CD4-positive, alpha-beta T cell treated with Interleukin-21 for 1 hour (primary cell): ENCODE results near the gene ADARB1.

Experiments
- DNase-seq: peaks from one replicate; pipeline ENCODE4 v3.0.0-alpha.2; 2020

ADARB1 gene

DNA sequence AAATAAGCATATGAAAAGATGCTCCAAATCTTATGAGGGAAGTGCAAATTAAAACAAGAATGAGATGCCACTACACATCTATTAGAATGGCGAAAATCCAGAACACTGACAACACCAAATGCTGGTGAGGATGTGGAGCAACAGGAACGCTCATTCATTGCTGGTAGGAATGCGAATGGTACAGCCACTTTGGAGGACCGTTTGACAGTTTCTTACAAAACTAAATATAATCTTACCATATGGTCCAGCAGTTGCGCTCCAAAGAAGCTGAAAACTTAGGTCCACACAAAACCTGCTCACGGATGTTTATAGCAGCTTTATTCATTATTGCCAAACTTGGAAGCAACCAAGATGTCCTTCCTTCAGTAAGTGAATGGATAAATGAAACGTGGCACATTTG, 163.0 kb downstream of the ADARB1 start:
- no peak for DNase-seq

- DNase-seq = no peak
Measured at GRCh38 chr21:45241357-45241756, 167.0 kb downstream of the ADARB1 start.

- no peak for DNase-seq
Measured at GRCh38 chr21:45243603-45244002, 169.2 kb downstream of the ADARB1 start.

- DNase-seq = no peak
Measured at GRCh38 chr21:45244799-45245340, 170.5 kb downstream of the ADARB1 start.

GRCh38 chr21:45246386-45247320, 172.3 kb downstream of the ADARB1 start:
- no peak for DNase-seq

- no peak for DNase-seq
Measured at GRCh38 chr21:45248301-45248892, 174.0 kb downstream of the ADARB1 start.

GRCh38 chr21:45248893-45249381, 174.6 kb downstream of the ADARB1 start:
- DNase-seq = no peak

GRCh38 chr21:45249626-45250025, 175.2 kb downstream of the ADARB1 start:
- DNase-seq = no peak

- no peak for DNase-seq
Measured at GRCh38 chr21:45250272-45250671, 175.9 kb downstream of the ADARB1 start.

DNA sequence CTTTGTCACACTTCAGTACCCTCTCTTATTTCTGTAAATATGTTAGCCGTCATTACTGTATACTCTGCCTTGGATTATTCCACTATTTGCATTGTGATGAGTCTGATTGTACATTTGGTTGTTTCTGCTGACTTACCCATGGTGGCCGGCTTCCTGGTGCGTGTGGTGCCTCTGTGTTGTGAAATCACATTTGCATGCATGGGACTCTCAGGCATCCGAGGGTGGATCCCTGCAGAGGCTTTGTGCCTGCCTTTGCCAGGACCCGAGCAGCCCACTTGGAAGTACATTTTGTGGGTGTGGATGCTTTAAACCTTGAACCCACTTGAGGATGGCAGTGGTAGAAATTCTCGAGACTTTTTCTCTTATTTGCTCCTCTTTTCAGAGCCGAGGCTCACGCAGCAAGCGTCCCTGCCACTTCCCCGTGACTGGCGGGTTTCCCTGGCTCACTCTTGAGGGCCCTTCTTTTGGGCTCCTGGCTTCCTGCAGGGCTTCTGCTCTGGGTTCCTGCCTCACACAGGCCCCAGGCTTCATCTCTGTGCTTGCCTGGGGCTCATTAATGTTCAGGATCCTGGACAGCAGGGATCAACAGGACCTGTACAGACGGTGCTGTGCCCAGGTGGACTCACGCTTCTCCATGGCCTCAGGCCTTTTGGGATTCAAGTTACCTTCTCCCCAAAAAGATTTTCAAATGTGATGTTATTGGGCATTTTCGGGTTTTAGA, 176.7 kb downstream of the ADARB1 start:
- no peak for DNase-seq

- no peak for DNase-seq
Measured at GRCh38 chr21:45251635-45252447, 177.5 kb downstream of the ADARB1 start.

GRCh38 chr21:45252448-45252925, 178.1 kb downstream of the ADARB1 start:
- no peak for DNase-seq

DNA sequence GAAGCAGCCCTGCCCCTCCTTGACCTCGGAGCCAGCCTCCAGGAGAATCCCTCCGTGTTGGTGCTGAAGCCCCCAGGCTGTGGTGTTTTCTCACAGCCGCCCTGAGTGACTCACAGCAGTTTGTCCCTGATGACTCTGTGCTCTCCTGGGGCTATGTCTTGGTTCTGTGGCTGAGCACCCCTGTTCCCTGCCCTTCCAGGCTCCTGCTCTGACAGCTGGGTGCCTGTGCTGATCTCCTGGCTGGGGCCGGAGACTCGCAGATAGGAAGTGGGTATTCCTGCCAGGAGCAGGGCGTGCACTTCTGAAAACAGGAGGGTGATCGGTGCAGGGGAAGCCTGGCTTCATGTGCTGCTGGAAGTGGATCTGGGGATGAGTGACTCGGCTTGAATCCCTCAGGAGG, 178.8 kb downstream of the ADARB1 start:
- no peak for DNase-seq

GRCh38 chr21:45253633-45254459, 179.5 kb downstream of the ADARB1 start:
- no peak for DNase-seq

DNA sequence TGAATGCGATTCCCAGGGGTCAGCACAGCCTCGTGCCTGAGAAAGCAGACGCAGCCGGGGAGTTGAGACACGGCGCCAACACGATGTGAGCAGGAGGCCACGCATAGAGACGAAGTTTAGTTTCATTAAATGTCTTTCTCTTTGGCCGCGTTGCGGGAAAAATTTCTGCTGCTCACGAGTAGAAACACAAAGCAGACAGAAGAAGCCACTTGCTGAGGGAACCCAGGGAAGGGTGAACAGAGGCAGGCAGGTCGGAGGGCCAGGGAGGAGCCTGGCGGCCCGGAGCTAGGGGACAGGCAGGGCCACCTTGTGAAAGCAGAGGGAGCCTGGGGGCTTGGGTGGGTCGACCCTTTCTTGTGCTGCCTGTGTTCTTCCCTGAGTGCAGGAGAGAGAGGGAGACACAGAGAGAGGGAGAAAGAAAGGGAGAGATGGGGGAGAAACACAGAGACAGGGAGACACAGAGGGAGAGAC, 180.1 kb downstream of the ADARB1 start:
- DNase-seq = no peak

GRCh38 chr21:45255381-45256020, 181.1 kb downstream of the ADARB1 start:
- peak; percentile 58 for DNase-seq

DNA sequence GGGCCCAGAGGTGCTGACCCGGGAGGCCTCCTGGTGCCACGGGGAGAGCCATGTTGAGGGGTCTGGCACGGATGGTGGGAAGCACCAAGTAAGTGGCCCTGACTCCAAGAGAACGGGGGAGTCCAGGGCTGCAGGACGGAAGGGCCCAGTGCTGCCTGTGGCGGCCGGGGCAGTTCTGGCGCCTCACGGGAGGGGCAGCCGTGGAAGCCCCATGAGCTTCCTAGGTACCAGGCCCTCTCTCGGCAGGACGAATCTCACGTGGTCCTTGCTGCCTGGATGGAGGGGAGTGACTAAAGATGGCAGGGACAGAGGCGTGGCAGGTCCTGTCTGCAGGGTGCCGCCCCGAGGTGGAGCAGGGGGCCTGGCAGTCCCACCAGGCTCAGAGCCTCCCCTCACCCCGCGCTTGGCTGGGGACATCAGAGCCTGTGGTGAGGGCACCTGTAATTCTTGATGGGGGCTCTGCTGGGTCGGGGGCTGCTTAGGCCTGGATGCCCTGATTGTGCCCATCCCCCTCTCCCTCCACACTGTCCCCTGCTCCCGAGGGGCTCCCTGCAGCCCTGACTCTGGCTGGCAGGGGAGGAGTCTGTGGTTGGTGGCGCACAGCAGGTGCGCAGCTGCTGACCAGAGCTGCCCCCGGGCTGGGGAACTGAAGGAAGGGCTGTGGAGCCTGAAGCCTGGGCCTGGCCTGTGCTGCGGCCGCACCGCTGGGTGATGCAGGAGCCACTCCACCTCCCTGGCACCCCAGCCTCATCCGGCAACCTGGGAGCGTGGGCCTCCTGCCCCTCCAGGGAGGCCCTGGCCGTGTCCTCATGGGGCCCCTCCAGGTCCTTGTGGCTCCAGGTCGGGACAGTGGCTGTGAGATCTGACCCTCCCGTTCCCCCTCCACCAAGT, 181.9 kb downstream of the ADARB1 start:
- no peak for DNase-seq

GRCh38 chr21:45256912-45257672, 182.7 kb downstream of the ADARB1 start:
- peak; percentile 15 for DNase-seq
